H9 (cell line): ENCODE results near the gene SEMA3A. TPM values are rescaled to one million over a fixed set of nuclear protein-coding genes. Genes with fewer than 3 reads are reported as not detected.

Experiments used
- DNase-seq: peaks from one replicate; pipeline ENCODE4 v3.0.0-alpha.2; 2017
- H2AFZ ChIP-seq: one replicate; pipeline ENCODE4 v1.6.1; 2013; ENCODE audit warnings: mild to moderate bottlenecking, low read length, control low read depth, moderate library complexity
- H2AK5ac ChIP-seq: 2 replicates; pipeline ENCODE4 v1.6.1; 2013; ENCODE audit warnings: low read length, control low read depth, mixed read lengths; ENCODE audit not compliant: insufficient read length
- H2BK120ac ChIP-seq: one replicate; pipeline ENCODE4 v1.6.1; 2013; ENCODE audit warnings: low read depth, mild to moderate bottlenecking, low read length, control low read depth, inconsistent platforms; ENCODE audit not compliant: poor library complexity, severe bottlenecking
- H2BK12ac ChIP-seq: 2 replicates; pipeline ENCODE4 v1.6.1; 2013; ENCODE audit warnings: low read length, control low read depth, mixed read lengths, low read depth; ENCODE audit not compliant: insufficient read length
- H2BK15ac ChIP-seq: 2 replicates; pipeline ENCODE4 v1.6.1; 2013; ENCODE audit warnings: low read depth, low read length, control low read depth
- H2BK20ac ChIP-seq: one replicate; pipeline ENCODE4 v1.6.1; 2013; ENCODE audit warnings: low read depth, mild to moderate bottlenecking, low read length, control low read depth, inconsistent platforms; ENCODE audit not compliant: poor library complexity, severe bottlenecking
- H2BK5ac ChIP-seq: 2 replicates; pipeline ENCODE4 v1.6.1; 2013; ENCODE audit warnings: low read length, control low read depth, mixed read lengths; ENCODE audit not compliant: insufficient read length
- H3K14ac ChIP-seq: 2 replicates; pipeline ENCODE4 v1.6.1; 2013; ENCODE audit warnings: low read length, control low read depth; ENCODE audit not compliant: insufficient read depth
- H3K18ac ChIP-seq: 2 replicates; pipeline ENCODE4 v1.6.1; 2013; ENCODE audit warnings: low read depth, mild to moderate bottlenecking, mixed read lengths, low read length, control low read depth; ENCODE audit not compliant: insufficient read length
- H3K23ac ChIP-seq: 2 replicates; pipeline ENCODE4 v1.6.1; 2013; ENCODE audit warnings: low read length, control low read depth, mixed read lengths, low read depth; ENCODE audit not compliant: insufficient read length
- H3K23me2 ChIP-seq: 2 replicates; pipeline ENCODE4 v1.6.1; 2013; ENCODE audit warnings: low read depth, mild to moderate bottlenecking, mixed read lengths, low read length, control low read depth; ENCODE audit not compliant: insufficient read length, poor library complexity, severe bottlenecking
- H3K27ac ChIP-seq: 2 replicates; pipeline ENCODE4 v1.5.1; 2013; ENCODE audit warnings: low read length, control low read depth, mixed read lengths, low read depth; ENCODE audit not compliant: insufficient read length
- H3K27me3 ChIP-seq: 2 replicates; pipeline ENCODE4 v1.6.1; 2013; ENCODE audit warnings: low read length, control low read depth, inconsistent platforms; ENCODE audit not compliant: insufficient read depth
- H3K4ac ChIP-seq: 2 replicates; pipeline ENCODE4 v1.6.1; 2013; ENCODE audit warnings: low read depth, mild to moderate bottlenecking, control low read depth, inconsistent platforms, low read length, moderate library complexity
- H3K4me1 ChIP-seq: 2 replicates; pipeline ENCODE4 v1.6.1; 2013; ENCODE audit warnings: low read length, control low read depth, inconsistent platforms; ENCODE audit not compliant: insufficient read depth
- H3K4me2 ChIP-seq: 2 replicates; pipeline ENCODE4 v1.6.1; 2013; ENCODE audit warnings: low read length, control low read depth, mixed read lengths; ENCODE audit not compliant: insufficient read length, insufficient read depth
- H3K56ac ChIP-seq: 2 replicates; pipeline ENCODE4 v1.6.1; 2013; ENCODE audit warnings: low read depth, mild to moderate bottlenecking, mixed read lengths, low read length, control low read depth; ENCODE audit not compliant: insufficient read length
- H3K79me1 ChIP-seq: 2 replicates; pipeline ENCODE4 v1.6.1; 2013; ENCODE audit warnings: low read depth, mild to moderate bottlenecking, moderate library complexity, low read length, control low read depth, inconsistent platforms; ENCODE audit not compliant: insufficient read depth, poor library complexity, severe bottlenecking
- H3K79me2 ChIP-seq: 2 replicates; pipeline ENCODE4 v1.6.1; 2013; ENCODE audit warnings: low read length, control low read depth, inconsistent platforms; ENCODE audit not compliant: insufficient read depth
- H3K9ac ChIP-seq: 2 replicates; pipeline ENCODE4 v1.6.1; 2013; ENCODE audit warnings: low read length, control low read depth, mixed read lengths; ENCODE audit not compliant: insufficient read length; ENCODE audit errors: extremely low read depth
- H3K9me3 ChIP-seq: one replicate; pipeline ENCODE4 v1.6.1; 2013; ENCODE audit warnings: low read depth, low read length, inconsistent platforms; ENCODE audit not compliant: control insufficient read depth
- H3T11ph ChIP-seq: one replicate; pipeline ENCODE4 v1.6.1; 2013; ENCODE audit warnings: mild to moderate bottlenecking, low read length, control low read depth, inconsistent platforms
- H4K20me1 ChIP-seq: one replicate; pipeline ENCODE4 v1.6.1; 2013; ENCODE audit not compliant: control insufficient read depth, insufficient read length, insufficient read depth
- H4K5ac ChIP-seq: 2 replicates; pipeline ENCODE4 v1.6.1; 2013; ENCODE audit warnings: low read depth, mild to moderate bottlenecking, mixed read lengths, low read length, control low read depth; ENCODE audit not compliant: insufficient read length
- H4K8ac ChIP-seq: replicated peaks from 2 replicates; pipeline ENCODE4 v1.6.1; 2013; ENCODE audit warnings: low read length, control low read depth, mixed read lengths, low read depth; ENCODE audit not compliant: insufficient read length
- H4K91ac ChIP-seq: 2 replicates; pipeline ENCODE4 v1.6.1; 2013; ENCODE audit warnings: low read depth, mild to moderate bottlenecking, moderate library complexity, mixed read lengths, low read length, control low read depth; ENCODE audit not compliant: insufficient read length
- H3K27ac Mint-ChIP-seq, 3 experiments: 2 replicates in 2 of 3; 3 replicates in 1 of 3; pipeline ENCODE4 v1.8.0; 2020 to 2021; ENCODE audit warnings: mixed read lengths in 3 of 3, mild to moderate bottlenecking in 1 of 3, moderate library complexity in 1 of 3
- H3K27me3 Mint-ChIP-seq: 2 replicates; pipeline ENCODE4 v1.8.0; 2021; ENCODE audit warnings: low read depth, mild to moderate bottlenecking, moderate library complexity, mixed read lengths
- H3K36me3 Mint-ChIP-seq, 3 experiments: 2 replicates in 2 of 3; 3 replicates in 1 of 3; pipeline ENCODE4 v1.8.0; 2020 to 2021; ENCODE audit warnings: low read depth in 3 of 3, mixed read lengths in 3 of 3; ENCODE audit not compliant: insufficient read depth in 1 of 3
- H3K4me1 Mint-ChIP-seq, 2 experiments: 2 replicates each; pipeline ENCODE4 v1.8.0; 2020; ENCODE audit warnings: mixed read lengths in 2 of 2
- H3K4me3 Mint-ChIP-seq, 2 experiments: 2 replicates in 1 of 2; 3 replicates in 1 of 2; pipeline ENCODE4 v1.8.0; 2020 to 2021; ENCODE audit warnings: mild to moderate bottlenecking in 2 of 2, mixed read lengths in 2 of 2, moderate library complexity in 1 of 2
- H3K9me3 Mint-ChIP-seq, 2 experiments: 2 replicates in 1 of 2; 3 replicates in 1 of 2; pipeline ENCODE4 v1.8.0; 2020; ENCODE audit warnings: mild to moderate bottlenecking in 2 of 2, mixed read lengths in 2 of 2, moderate library complexity in 1 of 2
- WGBS: extraction: QIAGEN DNeasy Blood & Tissue Kit; methylation state at CpG from one replicate; pipeline ENCODE4 v1.1.7; 2013; ENCODE audit warnings: missing lambda C conversion rate, low lambda C conversion rate, mixed read lengths; ENCODE audit not compliant: insufficient read length; ENCODE audit errors: extremely low coverage; 5-methylcytosine and 5-hydroxymethylcytosine counted together
- total RNA-seq: library from RNA; stranded (reverse); gene quantifications from 2 replicates; pipeline ENCODE4 v1.2.1, GENCODE V29; 2021
- TF ChIP-seq, protein P1 (sequence below): fragments of 200-600 bp; sonication (generic); conservative IDR thresholded peaks from 3 replicates; pipeline ENCODE4 v1.8.0; 2021; ENCODE audit warnings: antibody characterized with exemption, mild to moderate bottlenecking

SEMA3A gene
- total RNA-seq, 1 experiment from 2014 or later: 60.0 TPM

DNA sequence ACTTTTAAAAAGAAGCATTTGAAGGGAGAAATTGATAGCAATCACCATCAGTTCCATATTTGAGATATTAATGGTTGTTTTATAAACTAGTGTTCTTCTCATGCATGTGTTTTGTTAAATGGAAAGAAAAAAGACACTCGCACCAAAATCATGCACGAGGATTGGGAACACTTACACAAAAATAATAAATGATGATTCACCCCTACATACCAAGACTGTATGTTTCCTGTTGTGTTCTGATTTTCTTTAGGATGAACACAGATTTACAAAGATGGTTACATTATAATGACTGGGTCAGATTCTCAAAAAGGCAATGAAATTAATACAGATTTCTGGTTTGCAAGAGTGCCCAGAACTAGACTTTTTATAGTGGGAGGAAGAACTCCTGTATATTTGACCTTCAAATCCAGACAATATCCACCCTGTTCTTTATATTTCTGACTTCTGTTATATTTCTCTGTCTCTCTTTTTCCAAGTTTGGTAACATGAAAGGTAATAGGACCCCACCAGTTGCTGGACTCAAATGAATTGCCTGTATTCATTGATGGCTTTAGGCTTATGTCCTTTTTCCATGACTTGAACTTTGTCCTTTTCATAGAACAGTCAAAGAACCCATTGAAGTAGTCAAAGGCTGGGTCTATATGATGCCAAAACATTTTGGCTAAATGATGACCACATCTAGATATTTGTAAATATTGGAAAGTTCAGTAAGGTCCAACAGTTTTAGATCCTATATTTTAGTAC is 54.4 kb downstream of the SEMA3A start:
- H4K8ac ChIP-seq: no peak overlapping the region
- no peak overlapping the region for H3K27ac ChIP-seq
- Mint-ChIP-seq H3K27ac (no peak overlapping the region), H3K27me3 (no peaks in the 10 kb centered on the region), H3K36me3 (peaks cover 7 to 9% (median 7%) of the 10 kb centered on the region in 3 experiments), H3K4me3 (no peak overlapping the region), H3K4me1 (peaks cover 43 to 50% of the 10 kb centered on the region in 2 experiments), H3K9me3 (no peaks in the 10 kb centered on the region)
- H2BK12ac ChIP-seq: no peak overlapping the region
- TF ChIP-seq, protein P1, sequence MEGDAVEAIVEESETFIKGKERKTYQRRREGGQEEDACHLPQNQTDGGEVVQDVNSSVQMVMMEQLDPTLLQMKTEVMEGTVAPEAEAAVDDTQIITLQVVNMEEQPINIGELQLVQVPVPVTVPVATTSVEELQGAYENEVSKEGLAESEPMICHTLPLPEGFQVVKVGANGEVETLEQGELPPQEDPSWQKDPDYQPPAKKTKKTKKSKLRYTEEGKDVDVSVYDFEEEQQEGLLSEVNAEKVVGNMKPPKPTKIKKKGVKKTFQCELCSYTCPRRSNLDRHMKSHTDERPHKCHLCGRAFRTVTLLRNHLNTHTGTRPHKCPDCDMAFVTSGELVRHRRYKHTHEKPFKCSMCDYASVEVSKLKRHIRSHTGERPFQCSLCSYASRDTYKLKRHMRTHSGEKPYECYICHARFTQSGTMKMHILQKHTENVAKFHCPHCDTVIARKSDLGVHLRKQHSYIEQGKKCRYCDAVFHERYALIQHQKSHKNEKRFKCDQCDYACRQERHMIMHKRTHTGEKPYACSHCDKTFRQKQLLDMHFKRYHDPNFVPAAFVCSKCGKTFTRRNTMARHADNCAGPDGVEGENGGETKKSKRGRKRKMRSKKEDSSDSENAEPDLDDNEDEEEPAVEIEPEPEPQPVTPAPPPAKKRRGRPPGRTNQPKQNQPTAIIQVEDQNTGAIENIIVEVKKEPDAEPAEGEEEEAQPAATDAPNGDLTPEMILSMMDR: no peak
- no peak overlapping the region for H2BK5ac ChIP-seq
- H3K56ac ChIP-seq: no peak overlapping the region
- H3K4ac ChIP-seq: no peak overlapping the region
- H3K18ac ChIP-seq: no peak overlapping the region
- no peaks in the 10 kb centered on the region for H4K20me1 ChIP-seq
- peaks cover 5% of the 10 kb centered on the region for H3K4me1 ChIP-seq
- no peak for DNase-seq
- no peak overlapping the region for H3K23ac ChIP-seq
- no peak overlapping the region for H2AFZ ChIP-seq
- H4K5ac ChIP-seq: no peak overlapping the region
- H4K91ac ChIP-seq: no peak overlapping the region
- H2AK5ac ChIP-seq: no peak overlapping the region
- no peaks in the 10 kb centered on the region for H3K9me3 ChIP-seq
- no peak overlapping the region for H3K14ac ChIP-seq
- peaks cover 3% of the 10 kb centered on the region for H3K79me1 ChIP-seq
- no peak overlapping the region for H2BK120ac ChIP-seq
- H3K9ac ChIP-seq: no peak overlapping the region
- no CpG with 5 or more reads among the region's 2 CpGs for WGBS
- no peak overlapping the region for H2BK15ac ChIP-seq
- H3K23me2 ChIP-seq: no peaks in the 10 kb centered on the region
- peaks cover 13% of the 10 kb centered on the region; the same call in 1 of the 2 replicates for H3K79me2 ChIP-seq
- H3K4me2 ChIP-seq: no peak overlapping the region
- no peak overlapping the region for H2BK20ac ChIP-seq
- H3K27me3 ChIP-seq: no peaks in the 10 kb centered on the region
- no peak overlapping the region for H3T11ph ChIP-seq
